Upper lobe of right lung (tissue), 1 donor: Measurements from ENCODE around the gene NFIL3. TPM values are rescaled to one million over a fixed set of nuclear protein-coding genes. Genes with fewer than 3 reads are reported as not detected.

Source experiments
- ATAC-seq: fragments of 200-7000 bp; cut with Tn5 transposase; one replicate; pipeline ENCODE4 v1.9.1; 2020; ENCODE audit warnings: mild to moderate bottlenecking, moderate library complexity
- DNase-seq: peaks from one replicate; pipeline ENCODE4 v3.0.0-alpha.2; 2020
- H3K27ac ChIP-seq: fragments of 200-600 bp; one replicate; pipeline ENCODE4 v1.8.0; 2022
- H3K27me3 ChIP-seq: fragments of 200-600 bp; one replicate; pipeline ENCODE4 v1.8.0; 2022; ENCODE audit warnings: mild to moderate bottlenecking
- H3K36me3 ChIP-seq: fragments of 200-600 bp; one replicate; pipeline ENCODE4 v1.8.0; 2022
- H3K4me1 ChIP-seq: fragments of 200-600 bp; one replicate; pipeline ENCODE4 v1.8.0; 2022
- H3K4me3 ChIP-seq: fragments of 200-600 bp; one replicate; pipeline ENCODE4 v1.8.0; 2022; ENCODE audit warnings: mild to moderate bottlenecking
- H3K9me3 ChIP-seq: fragments of 200-600 bp; one replicate; pipeline ENCODE4 v1.8.0; 2022
- CTCF ChIP-seq: fragments of 200-600 bp; IDR thresholded peaks from one replicate; pipeline ENCODE4 v1.8.0; 2022; ENCODE audit warnings: antibody characterized with exemption
- intact Hi-C: fragments of 100-400 bp; cut with DNase I; formaldehyde crosslinking; loops from one replicate; pipeline ENCODE4 v1.11.0; 2022
- total RNA-seq: library from RNA; stranded (reverse); fragmentation: NEBNext Ultra II Directional; extraction: Animal tissue kit (Norgen Biotek cat#: 25700); gene quantifications from one replicate; pipeline ENCODE4 v1.2.1, GENCODE V29; 2021
- donor health status: DM: no; HTN: yes; CAD: no; lungs with severe emphysema.

The NFIL3 gene
- total RNA-seq, 1 donor from 2014 or later, result 26.2 TPM

GRCh38 chr9:91398926-91399325 lies 24.7 kb downstream of the NFIL3 start:
- Histone ChIP-seq H3K4me1 (peaks cover 7% of the 10 kb centered on the region), H3K27me3 (no peaks in the 10 kb centered on the region), H3K36me3 (no peaks in the 10 kb centered on the region), H3K4me3 (no peak overlapping the region), H3K9me3 (no peaks in the 10 kb centered on the region), H3K27ac (no peak overlapping the region)
- DNase-seq (no peak), ATAC-seq (no peak)
- no peak for TF ChIP-seq CTCF
- intact Hi-C loops, result no loop called here

- Histone ChIP-seq H3K36me3 (no peaks in the 10 kb centered on the region), H3K27me3 (no peaks in the 10 kb centered on the region), H3K4me1 (no peaks in the 10 kb centered on the region), H3K9me3 (no peaks in the 10 kb centered on the region), H3K4me3 (no peak overlapping the region), H3K27ac (no peak overlapping the region)
- intact Hi-C loops, result no loop called here
- DNase-seq, result no peak
- no peak for TF ChIP-seq CTCF
- peak; percentile 64 for ATAC-seq
Measured at GRCh38 chr9:91395553-91396471, 27.8 kb downstream of the NFIL3 start.

- Histone ChIP-seq H3K36me3 (no peaks in the 10 kb centered on the region), H3K4me3 (no peak overlapping the region), H3K4me1 (no peaks in the 10 kb centered on the region), H3K27ac (no peak overlapping the region), H3K27me3 (no peaks in the 10 kb centered on the region), H3K9me3 (no peaks in the 10 kb centered on the region)
- intact Hi-C loops, result no loop called here
- TF ChIP-seq CTCF, result no peak
- peak; percentile 75 for ATAC-seq
- no peak for DNase-seq
Measured at GRCh38 chr9:91395106-91395552, 28.5 kb downstream of the NFIL3 start.

GRCh38 chr9:91393826-91394225 lies 29.8 kb downstream of the NFIL3 start:
- intact Hi-C loops, result no loop called here
- no peak overlapping the region for H3K4me3 ChIP-seq
- DNase-seq, result no peak

GRCh38 chr9:91392435-91392834 lies 31.2 kb downstream of the NFIL3 start:
- no peaks in the 10 kb centered on the region for H3K36me3 ChIP-seq

More at GRCh38 chr9:91393826-91394225, 29.8 kb downstream of the NFIL3 start:
- H3K27ac ChIP-seq, result no peak overlapping the region
- H3K9me3 ChIP-seq, result no peaks in the 10 kb centered on the region
- TF ChIP-seq CTCF, result no peak
- H3K27me3 ChIP-seq, result no peaks in the 10 kb centered on the region
- no peaks in the 10 kb centered on the region for H3K4me1 ChIP-seq
- ATAC-seq, result no peak
- no peaks in the 10 kb centered on the region for H3K36me3 ChIP-seq

More at GRCh38 chr9:91392435-91392834, 31.2 kb downstream of the NFIL3 start:
- no peak overlapping the region for H3K27ac ChIP-seq
- no peak overlapping the region for H3K4me3 ChIP-seq
- ATAC-seq (no peak), DNase-seq (no peak)
- TF ChIP-seq CTCF, result no peak
- H3K4me1 ChIP-seq, result no peaks in the 10 kb centered on the region
- no peaks in the 10 kb centered on the region for H3K27me3 ChIP-seq
- no peaks in the 10 kb centered on the region for H3K9me3 ChIP-seq
- intact Hi-C loops, result no loop called here
